HG02884 (cell line): Measurements from ENCODE around the gene FUCA1.
"Not testable (repeated sequence)": the region's sequence is repeated elsewhere in the genome, so short reads cannot be mapped to it uniquely, and the experiment has no call there.

Experiments used
- ATAC-seq: cut with Tn5 transposase; IDR thresholded peaks from one replicate; pipeline ENCODE4 v1.9.1; 2021; ENCODE audit warnings: mild to moderate bottlenecking, moderate library complexity; ENCODE audit not compliant: unreplicated experiment

The FUCA1 gene

DNA sequence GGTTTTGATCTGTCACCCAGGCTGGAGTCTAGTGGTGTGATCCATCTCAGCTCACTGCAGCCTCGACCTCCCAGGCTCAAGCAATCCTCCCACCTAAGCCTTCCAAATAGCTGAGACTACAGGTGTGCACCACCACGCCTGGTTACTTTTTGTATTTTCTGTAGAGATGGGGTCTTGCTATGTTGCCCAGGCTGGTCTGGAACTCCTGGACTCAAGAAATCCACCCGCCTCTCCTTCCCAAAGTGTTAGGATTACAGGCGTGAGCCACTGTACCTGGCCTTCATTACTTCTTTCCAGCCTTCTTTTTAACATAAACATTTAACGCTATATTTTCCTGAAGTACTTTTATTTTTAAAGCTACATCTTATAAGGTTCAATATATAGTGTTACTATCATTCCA lies 24.4 kb downstream of the FUCA1 start:
- ATAC-seq: no peak

DNA sequence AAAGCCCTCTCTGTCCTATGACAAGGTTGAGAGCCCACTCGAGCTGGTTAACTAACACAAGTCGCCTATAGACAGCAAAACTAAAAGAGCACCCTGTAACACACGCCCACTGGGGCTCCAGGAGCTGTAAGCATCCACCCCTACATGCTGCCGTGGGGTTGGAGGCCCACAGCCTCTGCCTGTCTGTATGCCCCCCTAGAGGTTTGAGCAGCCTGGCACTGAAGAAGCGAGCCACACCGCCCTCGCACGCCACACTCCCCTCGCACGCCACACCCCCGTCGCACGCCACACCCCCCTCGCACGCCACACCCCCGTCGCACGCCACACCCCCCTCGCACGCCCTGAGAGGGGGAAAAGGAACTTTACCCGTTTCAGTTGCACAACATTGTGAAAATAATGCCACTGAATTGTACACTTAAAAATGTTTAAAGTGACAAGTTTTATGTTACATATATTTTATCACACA lies 29.7 kb downstream of the FUCA1 start:
- ATAC-seq: no peak

DNA sequence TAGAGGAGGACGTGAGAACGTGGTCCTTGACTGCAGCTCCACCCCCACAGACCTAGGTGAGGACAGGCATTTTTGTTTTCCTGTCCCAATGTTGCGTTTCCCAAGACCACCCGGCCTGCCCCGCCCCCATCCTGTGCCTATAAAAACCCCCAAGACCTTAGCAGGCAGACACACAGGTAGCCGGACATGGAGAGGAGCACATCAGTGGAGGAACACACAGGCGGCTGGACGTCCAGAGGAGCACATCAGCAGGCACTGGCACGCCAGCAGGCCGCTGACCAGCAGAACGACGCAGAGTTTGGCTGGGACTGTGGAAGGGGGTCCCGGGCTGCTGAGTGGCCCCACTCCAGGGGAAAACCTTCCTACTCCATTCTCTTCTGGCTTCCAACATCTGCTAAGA lies 30.2 kb downstream of the FUCA1 start:
- no peak for ATAC-seq

DNA sequence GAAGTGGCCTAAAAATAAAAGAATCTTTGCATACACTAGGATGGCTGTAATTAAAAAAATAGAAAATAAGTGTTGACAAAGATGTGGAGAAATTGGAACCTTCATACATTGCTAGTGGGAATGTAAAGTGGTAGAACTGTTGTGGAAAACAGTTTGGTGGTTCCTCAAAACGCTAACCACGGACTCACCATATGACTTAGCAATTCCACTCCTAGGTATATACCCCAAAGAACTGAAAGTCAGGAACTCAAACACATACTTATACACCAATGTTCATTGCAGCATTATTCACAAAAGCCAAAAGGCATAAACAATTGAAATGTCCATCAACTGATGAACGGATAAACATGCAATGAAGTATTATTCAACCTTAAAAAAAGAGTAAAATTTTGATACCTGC lies 32.1 kb downstream of the FUCA1 start:
- no peak for ATAC-seq

DNA sequence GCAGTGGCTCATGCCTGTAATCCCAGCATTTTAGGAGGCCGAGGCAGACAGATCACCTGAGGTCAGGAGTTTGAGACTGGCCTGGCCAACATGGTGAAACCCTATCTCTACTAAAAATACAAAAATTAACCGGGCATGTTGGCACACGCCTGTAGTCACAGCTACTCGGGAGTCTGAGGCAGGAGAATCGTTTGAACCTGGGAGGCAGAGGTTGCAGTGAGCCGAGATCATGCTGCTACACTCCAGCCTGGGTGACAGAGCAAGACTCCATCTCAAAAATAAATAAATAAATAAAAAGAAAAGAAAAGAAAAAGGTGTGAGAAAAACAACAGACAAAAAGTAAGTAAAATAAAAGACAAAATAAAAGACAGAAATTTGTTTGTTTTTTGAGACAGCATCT lies 33.9 kb downstream of the FUCA1 start:
- ATAC-seq: not testable (repeated sequence)

DNA sequence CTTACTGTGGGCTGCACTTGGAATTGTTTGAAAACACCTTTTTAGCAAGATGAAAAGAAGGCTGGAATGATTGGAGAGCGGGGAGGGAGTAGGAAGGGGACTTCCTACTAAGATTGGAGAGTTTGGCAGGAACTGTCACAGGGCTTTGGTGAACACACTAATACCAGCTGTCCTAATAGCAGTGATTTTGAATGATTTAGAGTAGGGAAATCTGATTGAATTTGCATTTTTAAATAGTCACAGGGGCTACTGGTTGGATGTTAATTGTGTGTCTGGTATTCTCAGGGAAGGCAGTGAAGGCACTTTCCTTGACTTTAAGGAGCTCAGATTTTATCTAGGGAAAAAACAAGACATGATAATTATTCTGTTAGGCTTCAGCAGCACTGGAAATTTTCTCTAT lies 40.4 kb downstream of the FUCA1 start:
- no peak for ATAC-seq

DNA sequence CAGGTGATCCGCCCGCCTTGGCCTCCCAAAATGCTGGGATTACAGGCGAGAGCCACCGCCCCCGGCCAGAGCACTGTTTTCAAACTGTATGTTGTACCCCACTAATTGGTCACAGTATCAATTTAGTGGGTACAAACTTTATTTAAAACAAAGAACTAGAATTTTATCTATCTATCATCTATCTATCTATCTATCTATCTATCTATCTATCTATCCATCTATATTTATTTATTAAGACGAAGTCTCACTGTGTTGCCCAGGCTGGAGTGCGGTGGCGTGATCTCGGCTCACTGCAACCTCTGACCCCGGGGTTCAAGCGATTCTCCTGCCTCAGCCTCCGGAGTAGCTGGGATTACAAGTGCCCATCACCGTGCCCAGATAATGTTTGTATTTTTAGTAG lies 41.5 kb downstream of the FUCA1 start:
- ATAC-seq: not testable (repeated sequence)

DNA sequence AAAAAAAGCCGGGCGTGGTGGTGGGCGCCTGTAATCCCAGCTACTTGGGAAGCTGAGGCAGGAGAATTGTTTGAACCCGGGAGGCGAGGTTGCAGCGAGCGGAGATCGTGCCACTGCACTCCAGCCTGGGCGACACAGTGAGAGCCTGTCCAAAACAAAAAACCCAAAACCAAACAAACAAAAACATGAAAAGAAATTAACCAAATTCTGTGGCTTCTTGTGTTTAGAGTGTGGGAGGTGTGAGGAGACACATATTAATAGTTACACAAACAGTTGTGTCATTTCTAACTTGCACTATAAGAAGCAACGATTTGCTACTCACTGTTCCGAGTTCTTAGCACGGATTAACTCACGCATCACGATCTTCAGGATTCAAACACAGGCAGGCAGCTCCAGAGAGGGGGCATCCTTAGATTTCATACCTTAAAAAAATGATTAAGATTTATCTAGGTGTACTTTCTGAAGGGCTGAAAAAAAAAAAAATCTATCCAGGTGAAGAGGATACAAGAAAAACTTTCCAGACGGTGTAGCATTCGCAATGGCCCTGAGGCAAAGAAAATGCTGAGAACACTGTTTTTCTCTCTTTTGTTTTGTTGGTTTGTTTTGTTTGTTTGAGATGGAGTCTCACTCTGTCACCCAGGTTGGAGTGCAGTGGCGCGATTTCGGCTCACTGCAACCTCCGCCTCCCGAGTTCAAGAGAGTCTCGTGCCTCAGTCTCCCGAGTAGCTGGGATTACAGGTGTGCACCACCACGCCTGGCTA lies 42.1 kb downstream of the FUCA1 start:
- no peak for ATAC-seq

DNA sequence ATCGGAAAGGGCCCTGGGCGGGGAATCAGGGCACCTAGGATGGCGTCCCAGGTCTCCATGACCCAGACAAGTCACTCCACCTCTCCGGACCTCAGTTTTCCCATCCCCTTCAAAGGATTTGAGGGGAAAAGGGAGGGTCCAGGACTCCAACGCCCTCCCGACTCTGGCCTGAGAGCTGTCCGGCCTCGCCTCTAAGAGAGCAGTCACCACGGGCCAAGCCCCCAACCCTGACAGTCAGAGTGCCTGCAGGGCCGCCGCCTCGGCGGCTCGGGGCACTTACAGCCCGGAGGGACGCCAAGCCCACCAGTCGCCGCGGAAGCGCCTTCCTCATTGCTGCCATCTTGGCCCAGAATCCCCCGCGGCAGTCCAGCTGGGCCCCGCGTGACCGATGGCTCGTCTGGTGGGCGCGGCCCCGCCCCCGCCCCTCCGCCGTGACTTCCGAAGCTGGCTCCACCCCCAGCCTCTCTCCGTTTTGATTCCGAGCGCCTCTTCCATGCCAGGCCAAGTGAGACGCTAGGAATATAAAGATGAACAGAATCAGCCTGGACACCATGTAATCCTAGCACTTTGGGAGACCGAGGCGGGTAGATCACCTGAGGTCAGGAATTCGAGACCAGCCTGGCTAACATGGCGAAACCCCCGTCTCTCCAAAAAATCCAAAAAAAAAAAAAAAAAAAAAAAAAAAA lies 42.9 kb downstream of the FUCA1 start, which contains the start of gene HMGCL:
HMGCL (minus strand) TSS at position 354 of the 686 bp plus-strand sequence; CDS start at position 340, 14 bp downstream.
- no peak for ATAC-seq

DNA sequence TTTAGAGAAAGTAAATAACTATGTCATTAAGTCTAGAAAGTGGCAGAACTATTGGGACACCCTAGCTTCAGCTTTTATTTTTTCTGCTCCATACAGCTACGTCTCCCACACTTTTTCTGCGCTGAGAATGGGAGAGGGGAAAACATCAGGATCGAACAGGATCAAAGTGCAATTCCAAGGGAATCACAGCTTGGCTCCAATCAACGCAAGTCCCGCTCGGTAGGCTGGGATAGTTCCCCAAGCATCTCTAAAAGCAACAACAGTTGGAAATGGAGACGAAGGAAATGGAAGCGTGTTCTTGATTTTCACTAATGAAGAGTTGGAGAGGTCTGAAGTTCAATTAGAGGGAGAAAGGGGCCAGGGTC lies 43.4 kb downstream of the FUCA1 start:
- no peak for ATAC-seq

DNA sequence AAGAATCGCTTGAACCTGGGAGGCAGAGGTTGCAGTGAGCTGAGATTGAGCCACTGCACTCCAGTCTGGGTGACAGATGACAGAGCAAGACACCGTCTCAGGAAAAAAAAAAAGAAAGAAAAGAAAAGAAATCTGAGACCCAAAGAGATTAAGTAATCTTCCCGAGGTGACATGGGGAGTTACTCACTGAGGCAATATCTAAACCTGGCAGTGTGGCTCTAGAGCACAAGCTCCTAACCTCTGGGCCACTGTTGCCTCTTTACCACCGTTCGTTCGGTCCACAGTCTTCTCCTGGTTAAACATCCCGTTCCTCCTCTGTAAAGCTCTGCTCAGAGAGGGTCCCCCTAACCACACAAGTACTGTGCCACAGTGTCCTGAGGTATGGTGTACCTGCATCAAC lies 44.3 kb downstream of the FUCA1 start:
- ATAC-seq: no peak

DNA sequence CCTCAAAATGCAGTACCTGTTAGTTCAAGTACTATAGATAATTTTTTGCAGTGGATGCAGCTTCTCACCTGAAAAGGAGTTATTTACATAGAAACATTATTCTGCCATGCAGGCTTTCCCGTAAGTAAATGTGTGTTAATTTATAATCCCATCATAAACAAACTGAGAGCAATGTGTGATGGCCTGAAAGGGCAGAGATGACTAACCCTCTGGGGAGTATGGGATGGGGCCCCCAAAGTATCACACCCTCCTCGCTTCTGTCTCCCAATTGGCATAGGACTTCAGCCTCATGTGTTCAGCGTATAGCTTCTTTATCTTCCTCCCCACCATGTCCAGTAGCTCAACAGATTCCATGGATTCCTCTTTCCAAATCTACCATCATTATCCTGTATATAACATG lies 50.5 kb downstream of the FUCA1 start:
- no peak for ATAC-seq

DNA sequence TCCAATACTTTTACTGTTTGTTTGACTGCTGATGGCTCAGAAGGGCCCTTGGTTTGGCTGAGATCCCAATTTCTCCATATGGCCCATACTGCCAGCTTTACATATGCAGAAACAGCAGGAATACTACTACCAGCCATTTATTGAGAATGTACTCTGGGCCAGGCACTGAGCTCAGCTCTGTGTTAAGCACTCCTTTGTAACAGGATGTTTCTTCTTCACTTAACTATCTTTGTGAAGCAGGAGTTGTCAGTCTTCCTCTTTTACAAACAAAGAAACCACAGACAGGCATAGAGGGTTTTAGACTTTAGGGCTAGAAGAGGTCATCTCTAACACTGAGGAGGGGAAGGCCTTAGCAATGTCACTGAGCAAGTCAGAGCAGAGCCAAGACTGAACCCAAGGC lies 51.2 kb downstream of the FUCA1 start:
- no peak for ATAC-seq

DNA sequence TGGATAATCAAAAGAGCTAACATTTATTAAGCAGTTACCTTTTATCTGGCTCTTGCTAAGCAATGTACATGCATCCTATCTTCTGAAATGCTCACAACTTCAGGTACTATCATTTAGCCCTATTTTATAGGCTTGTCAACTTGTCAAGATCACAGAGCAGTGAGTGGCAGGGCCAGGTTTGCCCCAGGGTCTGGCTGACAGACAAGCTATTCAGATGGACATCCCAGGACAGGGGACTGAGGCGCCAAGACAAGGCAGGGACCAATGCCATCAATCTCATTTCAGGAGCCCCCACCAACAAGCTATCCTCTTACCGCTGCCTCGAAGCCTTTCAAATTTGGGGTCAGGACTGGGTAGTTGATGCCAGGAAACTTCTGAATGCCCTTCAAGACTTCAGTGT lies 51.7 kb downstream of the FUCA1 start:
- ATAC-seq: no peak

DNA sequence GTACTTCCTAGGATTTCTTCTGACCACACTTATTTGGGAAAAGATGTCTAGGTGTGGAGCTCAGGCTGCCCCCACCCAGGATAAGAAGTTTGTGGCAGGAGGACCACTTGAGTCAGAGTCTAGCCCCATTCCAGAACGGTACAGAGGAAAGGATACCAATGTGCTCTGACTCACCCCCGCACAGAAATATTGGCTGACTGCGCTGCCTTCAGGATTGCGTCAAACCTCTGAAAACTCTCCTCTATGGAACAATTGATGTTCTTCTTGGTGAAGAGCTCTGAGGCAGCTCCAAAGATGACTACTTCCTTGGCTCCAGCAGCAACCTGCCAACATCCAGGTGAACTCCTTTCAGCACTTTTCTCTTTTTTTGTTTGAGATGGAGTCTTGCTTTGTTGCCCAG lies 54.1 kb downstream of the FUCA1 start:
- ATAC-seq: no peak

DNA sequence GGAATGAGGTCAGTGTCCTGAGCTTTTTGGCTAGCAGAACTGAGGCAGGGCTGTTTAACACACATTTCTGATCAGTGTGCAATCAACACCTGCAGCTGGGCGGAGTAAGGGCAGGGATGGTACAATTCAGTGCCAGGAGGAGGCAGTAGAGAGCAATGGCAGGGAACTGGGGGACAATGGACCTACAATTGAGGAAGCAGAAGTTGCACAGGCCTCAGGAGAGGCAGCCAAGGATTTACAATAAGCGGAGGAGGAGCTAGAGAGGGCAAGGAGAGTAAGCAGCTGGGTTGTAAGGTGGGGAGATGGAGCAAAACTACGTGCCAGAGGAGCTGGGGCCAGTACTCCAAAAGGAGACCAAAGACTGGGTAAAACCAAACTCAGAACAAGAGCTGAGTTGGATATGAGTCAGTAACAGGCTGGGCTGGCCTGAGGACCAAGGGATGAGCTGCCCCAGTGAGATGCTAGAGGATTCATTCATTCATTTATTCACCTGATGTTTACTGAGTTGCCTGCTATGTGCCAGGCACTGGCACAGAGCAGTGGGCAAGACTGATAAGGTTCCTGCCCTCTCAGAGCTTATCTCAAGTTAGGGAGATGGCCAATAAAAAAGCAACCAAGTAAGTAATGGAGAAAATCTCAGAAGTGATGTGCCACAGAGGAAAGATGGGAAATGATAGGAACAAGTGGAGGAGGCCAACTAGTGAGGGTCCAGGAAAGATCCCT lies 57.1 kb downstream of the FUCA1 start:
- no peak for ATAC-seq

DNA sequence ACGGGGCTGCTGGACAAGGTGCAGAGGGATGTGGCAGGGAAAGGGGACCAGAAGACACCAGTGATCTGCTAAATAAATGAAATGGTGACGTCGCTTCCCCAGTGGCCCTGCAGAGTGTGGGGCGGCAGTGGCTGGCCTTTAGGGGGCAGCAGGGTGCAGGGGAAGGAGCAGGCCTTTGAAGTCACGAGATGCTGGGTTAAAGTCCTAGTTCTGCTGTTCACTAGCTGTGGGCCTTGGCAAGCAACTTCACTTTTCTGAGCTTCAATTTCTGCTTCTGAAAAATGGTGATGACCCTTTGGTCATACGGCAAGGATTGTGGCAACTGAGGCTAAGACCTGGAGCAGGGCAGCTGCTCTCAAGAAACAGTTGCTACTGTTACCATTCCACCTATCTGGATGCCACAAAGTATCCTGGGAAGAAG lies 58.3 kb downstream of the FUCA1 start:
- peak; percentile 63 for ATAC-seq

DNA sequence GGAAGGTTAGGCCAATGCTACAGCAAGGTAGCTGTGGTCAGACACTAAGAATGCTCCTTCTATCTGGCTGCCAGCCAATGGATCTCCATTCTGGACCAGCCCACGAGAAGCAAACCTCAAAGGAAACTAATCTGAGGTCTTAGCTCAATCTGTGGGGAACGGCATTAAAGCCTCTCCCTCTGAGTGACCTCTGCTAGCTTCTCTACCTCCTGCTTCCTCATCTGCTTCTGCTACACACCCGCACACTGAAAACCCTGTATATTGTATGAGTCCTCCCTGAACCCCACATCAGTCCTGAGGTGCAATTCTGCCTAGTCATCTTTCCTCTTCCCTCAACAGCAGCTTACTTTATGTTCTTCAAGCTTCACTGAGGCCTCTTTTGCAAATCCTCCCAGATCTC lies 60.6 kb downstream of the FUCA1 start:
- ATAC-seq: no peak

DNA sequence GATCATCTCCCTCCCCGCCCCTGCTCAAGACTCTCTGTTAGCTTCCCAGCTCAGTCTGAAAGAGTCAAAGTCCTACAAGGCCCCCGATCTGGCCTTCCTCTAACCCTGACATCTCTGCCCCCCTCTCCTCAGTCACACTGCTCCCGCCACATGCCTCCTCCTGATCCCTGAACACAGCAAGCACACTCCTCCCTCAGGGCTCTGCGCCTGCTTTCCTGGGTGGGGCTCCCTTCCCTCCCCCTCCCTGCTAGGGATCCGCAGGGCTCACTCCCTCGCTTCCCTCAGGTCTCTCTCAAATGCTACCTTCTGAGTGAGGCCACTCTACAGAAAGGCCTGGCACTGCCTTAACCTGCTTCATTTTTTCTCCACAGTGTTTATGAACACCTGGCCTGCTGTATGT lies 61.8 kb downstream of the FUCA1 start:
- ATAC-seq: no peak

DNA sequence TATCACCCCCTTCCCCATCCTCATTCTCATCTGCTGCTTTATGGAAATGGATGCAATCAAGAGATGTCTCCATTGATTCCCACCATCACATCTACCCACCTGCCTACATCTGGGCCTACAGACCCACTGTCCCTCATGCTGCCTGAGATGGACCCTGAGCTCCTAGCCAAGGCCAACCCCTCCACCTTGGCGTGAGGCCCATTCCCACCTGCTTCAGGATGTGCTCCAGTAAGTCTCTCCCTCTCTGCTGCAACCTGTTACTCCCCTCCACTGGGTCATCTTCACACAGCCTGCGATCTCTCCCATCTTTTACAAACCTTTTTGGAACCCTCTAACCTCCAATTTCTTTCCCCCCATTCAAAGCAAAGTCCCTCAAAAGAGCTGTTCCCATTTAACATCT lies 63.1 kb downstream of the FUCA1 start:
- ATAC-seq: no peak

DNA sequence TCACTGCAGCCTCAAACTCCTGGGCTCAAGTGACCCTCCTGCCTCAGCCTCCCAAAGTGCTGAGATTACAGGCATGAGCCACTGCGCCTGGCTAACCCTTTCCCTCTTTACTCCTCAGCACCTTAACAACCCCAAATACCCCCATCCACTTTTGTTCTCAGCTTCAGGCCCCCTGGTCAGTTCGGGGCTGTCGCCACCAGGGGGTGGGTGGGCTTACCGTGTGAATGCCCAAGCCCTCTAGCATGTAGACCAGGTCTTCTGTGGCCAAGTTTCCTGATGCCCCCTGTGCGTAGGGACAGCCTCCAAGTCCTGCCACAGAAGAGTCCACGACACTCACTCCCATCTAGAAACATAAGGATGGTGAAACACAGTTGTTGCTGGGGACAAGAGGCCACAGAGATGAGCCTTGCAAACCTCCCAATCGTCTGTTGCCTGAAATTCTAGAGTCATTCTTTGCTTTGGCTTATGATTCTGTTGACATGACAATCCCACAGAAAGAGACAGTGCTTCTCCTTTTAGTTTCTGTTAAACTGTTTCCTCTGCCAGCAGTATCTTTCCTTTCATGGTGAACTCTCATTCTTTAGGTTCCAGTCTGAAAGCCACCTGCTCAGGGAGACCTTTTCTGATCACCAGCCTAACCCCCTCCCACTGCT lies 63.8 kb downstream of the FUCA1 start:
- ATAC-seq: no peak
